Caki2 (cell line): ENCODE results near the gene P2RX3. TPM values are rescaled to one million over a fixed set of nuclear protein-coding genes. Genes with fewer than 3 reads are reported as not detected.
A peak's percentile ranks its signal among the peaks of the same experiment; 100 is the strongest.

Source experiments
- DNase-seq: peaks from one replicate; pipeline ENCODE4 v3.0.0-alpha.2; 2015; ENCODE audit warnings: low read depth
- in situ Hi-C: cut with HindIII; loops from 2 replicates; pipeline ENCODE4 v1.10.0; 2016; ENCODE audit warnings: low sequenced_read_pairs, low pct_unique_long_range_greater_than_20kb, mixed read lengths
- total RNA-seq: library from RNA; depleted of rRNA; stranded (reverse); fragments of >200 nt; shearing (Covaris generic); gene quantifications from 2 replicates; pipeline ENCODE4 v1.2.3, GENCODE V29; 2014; ENCODE audit warnings: low replicate concordance

The P2RX3 gene
- total RNA-seq, 1 experiment from 2014 or later, result not detected

DNA sequence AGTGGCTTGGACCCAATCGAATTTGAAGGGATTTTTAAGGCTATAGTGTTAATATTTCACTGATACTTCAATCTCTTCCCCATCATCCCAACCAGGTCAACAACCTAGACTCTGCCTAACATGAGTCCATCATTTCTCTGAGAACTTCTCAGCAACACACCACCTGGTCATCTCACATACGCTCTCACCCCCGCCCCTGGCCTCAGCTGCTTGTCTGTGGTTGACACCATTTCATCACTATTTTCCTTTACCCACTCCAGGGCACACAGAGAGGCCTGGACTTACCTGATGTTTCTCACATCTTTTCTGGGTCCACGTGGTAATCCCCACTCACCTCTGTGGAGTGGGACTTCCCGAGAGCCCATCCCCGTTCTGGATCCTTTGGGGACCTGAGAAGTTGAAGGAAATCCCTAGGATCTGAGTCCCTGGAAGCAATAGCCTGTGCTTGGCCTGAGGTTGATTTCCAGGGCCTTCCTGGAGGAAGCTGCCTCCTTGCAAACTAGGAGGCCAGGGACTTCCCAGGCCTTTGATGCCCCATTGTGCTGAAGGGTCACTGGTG lies 3.2 kb downstream of the P2RX3 start:
- in situ Hi-C loops, result no loop called here
- no peak for DNase-seq

DNA sequence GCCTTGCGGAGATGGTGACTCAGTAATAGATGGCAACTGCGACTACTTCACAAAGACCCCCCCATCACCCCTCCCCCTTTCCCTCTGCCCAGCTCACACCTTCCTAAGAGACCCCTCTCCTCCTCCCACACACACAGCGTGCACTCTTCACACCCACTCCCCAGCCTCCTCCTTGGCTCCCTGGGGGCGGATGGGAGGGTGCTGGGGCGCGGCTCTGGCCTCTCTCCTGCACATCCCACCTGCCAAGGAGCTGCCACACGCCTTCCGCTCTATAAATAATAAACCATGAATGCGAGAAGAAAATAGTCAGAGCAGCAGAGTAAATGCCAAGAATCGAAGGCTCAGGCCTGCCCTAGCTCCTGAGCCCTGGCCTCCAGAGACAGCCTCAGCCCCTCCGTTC lies 4.5 kb downstream of the P2RX3 start:
- DNase-seq, result no peak
- in situ Hi-C loops, result no loop called here

GRCh38 chr11:57343825-57344224 lies 5.7 kb downstream of the P2RX3 start:
- in situ Hi-C loops, result no loop called here
- no peak for DNase-seq

- no peak for DNase-seq
- in situ Hi-C loops, result no loop called here
Observed at GRCh38 chr11:57344826-57345225, 6.7 kb downstream of the P2RX3 start.

DNA sequence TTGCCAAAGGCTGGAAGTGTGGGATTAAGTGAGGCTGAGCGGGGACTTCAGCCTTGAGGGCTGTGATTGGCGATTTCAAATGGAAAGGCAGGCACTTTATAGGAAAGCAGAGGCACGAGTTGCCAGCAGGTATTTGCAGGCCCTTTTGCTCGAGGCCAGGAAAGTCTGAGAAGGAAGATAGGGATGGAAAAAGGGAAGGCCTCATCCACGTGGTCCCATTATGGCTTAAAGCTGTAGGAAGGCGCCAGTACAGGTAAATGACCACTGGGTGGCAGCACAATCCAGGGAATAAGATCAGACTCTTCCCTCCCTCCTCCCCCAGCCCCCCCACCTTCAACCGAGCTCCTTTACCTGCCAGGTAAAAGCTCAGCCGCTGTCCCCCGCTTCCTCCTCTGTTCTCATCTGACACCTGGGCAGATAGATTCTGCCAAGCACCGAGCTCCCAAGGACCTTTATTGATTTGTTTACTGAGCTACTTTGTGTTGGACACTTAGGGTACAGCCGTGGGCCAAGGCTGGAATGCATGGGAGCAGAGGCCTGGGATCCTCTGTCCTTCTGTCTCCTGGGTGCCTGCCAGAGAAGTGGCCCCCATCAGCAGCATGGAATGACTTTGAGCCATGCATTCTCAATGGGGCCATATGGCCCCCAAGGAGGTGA lies 7.5 kb downstream of the P2RX3 start:
- peak; percentile 44 for DNase-seq
- in situ Hi-C loops, result no loop called here

GRCh38 chr11:57347336-57347735 lies 9.2 kb downstream of the P2RX3 start:
- in situ Hi-C loops, result no loop called here
- no peak for DNase-seq

DNA sequence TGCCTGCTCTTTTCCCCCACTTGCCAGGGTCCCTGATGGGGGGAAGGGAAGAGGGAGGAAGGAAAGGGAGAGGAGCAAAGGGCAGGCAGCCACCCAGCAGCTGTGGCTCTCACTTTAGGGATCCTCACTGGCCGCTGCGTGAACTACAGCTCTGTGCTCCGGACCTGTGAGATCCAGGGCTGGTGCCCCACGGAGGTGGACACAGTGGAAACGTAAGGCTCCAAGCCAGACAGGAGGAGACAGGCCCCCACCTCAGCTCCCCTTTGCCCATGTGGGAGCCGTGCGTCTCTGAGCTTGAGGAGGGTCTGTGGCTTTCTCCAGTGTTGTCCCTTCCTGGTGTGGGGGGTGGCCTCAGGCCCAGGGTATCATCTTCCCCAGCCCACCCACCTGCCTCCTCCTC lies 9.9 kb downstream of the P2RX3 start:
- no peak for DNase-seq
- in situ Hi-C loops, result no loop called here

DNA sequence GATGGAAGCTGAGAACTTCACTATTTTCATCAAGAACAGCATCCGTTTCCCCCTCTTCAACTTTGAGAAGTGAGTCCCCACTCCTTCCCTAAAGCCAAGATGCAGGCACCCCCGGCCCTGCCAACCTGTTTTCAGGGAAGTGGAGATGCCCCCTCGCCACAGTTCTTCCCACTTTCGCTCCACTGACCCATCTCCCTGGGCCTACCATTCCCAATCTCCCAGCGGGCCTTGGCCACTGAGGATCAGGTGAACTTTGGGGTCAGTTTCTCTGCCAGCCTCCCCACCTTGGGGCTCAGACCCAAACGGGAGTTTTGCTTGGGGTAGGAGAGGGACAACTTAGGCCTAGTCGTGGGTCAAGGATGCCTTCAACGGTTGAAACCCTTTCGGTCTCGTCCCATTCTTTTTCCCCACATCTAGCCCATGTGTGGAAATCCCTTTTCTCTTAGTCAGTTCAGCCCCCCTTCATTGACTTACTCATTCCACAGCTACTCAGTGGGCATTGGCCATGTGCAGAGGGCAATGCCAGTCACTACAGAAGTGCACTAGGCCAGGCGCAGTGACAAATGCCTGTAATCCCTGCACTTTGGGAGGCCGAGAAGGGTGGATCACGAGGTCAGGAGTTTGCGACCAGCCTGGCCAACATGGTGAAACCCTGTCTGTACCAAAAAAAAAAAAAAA lies 10.6 kb downstream of the P2RX3 start:
- no peak for DNase-seq
- in situ Hi-C loops, result no loop called here

- peak; percentile 7 for DNase-seq
- in situ Hi-C loops, result no loop called here
Observed at GRCh38 chr11:57349491-57350274, 11.5 kb downstream of the P2RX3 start.

DNA sequence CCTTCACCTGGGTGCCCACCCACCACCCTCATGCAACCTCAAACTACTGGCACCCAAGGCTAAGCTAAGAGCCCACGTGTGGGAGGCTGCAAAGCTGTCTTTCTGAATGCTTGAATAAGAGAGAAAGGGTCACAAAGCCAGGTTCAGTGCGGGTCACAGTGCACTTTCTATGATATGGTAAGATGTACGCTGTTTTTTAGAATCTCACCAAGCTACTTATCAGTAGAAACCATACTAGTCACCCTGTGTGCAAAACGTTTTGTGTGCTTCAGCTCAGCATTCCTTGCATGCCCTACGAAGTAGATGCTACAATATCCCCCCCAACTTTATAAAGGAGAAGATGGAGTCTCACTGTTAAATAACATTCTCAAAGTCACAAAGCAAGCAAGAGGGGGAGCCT lies 14.9 kb downstream of the P2RX3 start:
- no peak for DNase-seq
- in situ Hi-C loops, result no loop called here

DNA sequence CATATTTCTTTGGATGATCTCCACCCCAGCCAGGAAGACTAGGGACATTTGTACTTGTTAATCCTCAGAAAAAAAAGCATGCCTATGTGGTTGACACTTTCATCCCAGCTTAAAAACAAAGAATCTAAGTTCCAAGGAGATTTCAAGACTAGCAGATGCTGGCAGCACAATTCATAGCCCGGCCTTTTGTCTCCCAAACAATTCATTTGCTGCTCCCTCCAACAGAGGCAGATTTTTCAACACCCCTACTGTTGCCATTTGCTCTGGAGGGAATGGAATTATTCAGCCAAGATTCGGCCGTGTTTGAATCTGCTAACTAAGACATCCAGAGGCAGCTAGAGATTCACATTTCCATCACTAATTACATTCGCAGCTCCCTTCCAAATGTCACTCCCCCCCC lies 15.3 kb downstream of the P2RX3 start:
- in situ Hi-C loops, result no loop called here
- DNase-seq, result no peak

DNA sequence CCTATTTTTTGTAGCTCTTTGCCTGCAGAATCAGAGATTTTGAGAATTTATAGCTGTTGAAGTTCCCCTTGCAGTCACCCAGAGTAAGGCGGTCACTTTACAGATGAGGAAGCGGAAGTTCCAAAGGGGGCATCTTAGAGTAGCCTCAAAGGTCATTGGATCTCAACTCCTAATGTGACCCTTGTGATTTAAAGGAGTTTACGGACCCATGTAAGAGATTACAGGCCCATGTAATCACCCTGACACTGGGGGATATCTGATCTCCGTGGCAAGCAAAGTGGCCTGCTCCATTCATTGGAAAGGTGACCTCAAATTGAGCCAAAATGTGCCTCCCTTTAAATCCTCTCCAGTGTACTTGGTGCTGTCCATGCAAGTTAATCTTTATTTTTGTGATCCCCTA lies 15.7 kb downstream of the P2RX3 start:
- in situ Hi-C loops, result no loop called here
- DNase-seq, result no peak

DNA sequence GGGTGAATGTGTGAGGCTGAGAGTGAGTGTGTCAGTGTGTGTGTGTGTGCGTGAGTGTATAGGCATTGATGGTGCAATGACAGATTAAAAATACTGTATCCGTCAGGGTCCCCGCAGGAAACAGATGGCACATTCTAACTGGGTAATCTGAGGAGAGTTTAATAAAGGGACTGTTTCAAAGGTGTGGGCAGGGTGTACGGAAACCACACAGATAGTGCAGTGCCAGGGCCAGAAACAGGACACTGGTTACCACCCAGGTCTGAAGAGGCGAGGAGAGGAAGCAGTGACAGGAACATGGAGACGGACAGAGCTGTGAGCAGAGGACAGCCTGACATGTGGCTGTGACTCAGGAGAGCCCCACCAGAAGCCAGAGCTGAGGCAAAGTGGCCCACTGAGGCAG lies 16.5 kb downstream of the P2RX3 start:
- in situ Hi-C loops, result no loop called here
- no peak for DNase-seq

- in situ Hi-C loops, result no loop called here
Observed at GRCh38 chr11:57356268-57356667, 18.1 kb downstream of the P2RX3 start.

GRCh38 chr11:57357310-57357709 lies 19.2 kb downstream of the P2RX3 start:
- in situ Hi-C loops, result no loop called here
- no peak for DNase-seq

More at GRCh38 chr11:57356268-57356667, 18.1 kb downstream of the P2RX3 start:
- DNase-seq, result no peak

DNA sequence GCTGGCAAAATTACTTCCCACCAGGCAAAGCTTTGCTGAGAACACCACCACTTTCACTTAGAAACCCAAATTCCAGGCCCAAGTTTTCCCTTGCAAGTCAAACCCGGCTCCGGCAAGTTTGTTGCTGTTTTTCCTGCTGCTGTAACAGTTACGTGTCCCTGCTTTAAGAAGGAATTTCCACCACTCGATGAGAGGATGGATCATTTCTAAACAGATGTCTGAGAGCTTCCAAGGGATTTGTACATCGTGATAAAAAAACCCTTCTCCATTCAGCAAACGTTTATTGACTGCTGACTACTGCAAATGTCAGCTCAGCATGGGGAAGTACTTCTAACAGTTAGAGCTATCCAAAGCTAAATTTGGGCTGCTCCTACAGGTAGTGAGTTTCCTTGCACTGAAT lies 19.7 kb downstream of the P2RX3 start:
- in situ Hi-C loops, result no loop called here
- DNase-seq, result no peak

GRCh38 chr11:57358543-57358961 lies 20.4 kb downstream of the P2RX3 start:
- in situ Hi-C loops, result no loop called here
- no peak for DNase-seq

GRCh38 chr11:57358991-57359390 lies 20.8 kb downstream of the P2RX3 start:
- DNase-seq, result no peak
- in situ Hi-C loops, result no loop called here

DNA sequence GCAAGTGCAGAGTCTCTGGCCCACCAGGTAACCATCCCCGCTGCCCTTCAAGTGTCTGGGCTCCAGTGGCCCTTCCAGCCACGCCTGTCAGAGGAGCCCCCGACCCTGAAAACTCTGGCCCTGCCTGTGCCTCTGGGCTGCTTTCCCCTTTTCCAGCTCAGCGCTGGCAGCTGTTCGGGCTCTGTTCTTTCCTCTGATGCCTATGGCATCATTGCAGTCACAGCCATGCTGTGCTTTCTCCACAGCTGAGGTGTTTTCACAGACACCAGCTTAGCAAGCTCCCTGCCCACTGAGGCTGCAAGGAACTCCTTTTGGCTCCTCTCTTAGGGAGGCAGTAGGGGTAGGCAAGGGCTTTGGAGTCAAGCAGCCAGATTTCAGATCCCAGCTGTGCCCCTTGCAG lies 21.2 kb downstream of the P2RX3 start:
- no peak for DNase-seq
- in situ Hi-C loops, result no loop called here
